Stimulated activated CD4-positive, alpha-beta T cell treated with anti-CD3 and anti-CD28 coated beads, TNF-alpha, amount 100 ng/mL, for 24 hours (primary cell): ENCODE data around the gene ELP5.

Source experiments
- DNase-seq, 3 experiments: peaks; one replicate each; pipeline ENCODE4 v3.0.0-alpha.2; 2020; ENCODE audit warnings: low read depth in 3 of 3

ELP5 gene

DNA sequence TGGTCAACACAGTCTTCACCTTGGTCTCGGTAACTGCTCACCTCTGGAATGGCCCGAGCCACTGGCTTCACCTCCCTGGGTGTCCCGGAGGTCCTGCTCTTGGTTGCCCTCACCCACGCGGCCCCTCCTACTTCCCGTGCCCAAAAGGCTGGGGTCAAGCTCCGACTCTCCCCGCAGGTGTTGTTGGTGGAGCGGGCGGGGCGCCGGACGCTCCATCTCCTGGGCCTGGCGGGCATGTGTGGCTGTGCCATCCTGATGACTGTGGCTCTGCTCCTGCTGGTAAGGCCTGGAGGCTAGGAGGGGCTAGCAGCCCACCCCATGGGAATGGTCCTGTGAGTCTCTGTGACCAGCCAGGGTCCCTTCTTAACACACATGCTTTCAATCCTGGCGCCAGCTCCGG lies 32.9 kb downstream of the ELP5 start:
- DNase-seq: no peak

DNA sequence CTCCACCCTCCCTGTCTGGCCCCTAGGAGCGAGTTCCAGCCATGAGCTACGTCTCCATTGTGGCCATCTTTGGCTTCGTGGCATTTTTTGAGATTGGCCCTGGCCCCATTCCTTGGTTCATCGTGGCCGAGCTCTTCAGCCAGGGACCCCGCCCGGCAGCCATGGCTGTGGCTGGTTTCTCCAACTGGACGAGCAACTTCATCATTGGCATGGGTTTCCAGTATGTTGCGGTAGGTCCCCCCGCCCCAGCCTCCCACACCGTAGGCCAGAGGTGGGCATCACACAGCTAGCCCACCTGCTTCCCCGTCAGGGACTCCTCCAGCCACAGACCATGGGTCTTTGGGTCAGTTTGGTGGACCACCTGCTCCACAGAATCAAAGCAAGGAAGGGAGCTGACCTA lies 33.7 kb downstream of the ELP5 start:
- no peak for DNase-seq

DNA sequence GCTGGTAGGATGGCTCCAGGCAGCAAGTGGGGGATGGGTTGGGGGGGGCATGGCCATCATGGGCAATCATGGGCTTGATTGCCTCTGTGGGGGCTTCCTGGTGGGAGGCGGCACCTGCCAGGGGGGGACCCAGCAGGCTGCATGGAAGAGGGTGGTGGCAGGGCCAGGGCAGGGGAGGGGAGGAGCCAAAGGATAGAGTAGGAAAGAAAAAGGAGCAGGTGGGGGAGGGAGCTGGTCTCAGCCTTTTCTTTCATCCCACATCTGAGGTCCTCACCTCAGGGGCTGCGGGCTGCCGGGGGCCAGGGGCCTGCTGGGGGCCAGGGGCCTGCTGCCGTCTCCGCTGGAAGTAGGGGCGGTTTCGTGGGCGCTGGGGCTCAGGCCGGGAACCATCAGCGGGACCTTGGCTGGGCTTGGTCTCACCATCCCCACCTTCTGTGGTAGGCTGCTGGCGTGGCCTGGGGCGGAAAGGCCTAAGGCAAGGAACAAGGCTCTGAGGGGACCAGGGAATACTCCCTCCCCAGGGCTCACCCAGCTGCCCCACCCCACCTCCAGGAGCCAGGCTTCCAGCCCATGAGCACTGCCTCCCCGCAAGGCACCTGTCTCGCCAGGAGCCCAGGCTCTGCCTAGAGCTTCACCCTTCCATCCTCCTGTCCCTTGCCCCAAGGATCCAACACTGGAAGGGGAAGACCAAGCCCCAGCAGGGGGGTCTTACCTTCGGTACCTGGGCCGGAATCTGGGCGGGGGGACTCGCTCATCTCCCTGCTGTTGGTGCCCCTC lies 37.4 kb downstream of the ELP5 start:
- no peak for DNase-seq

DNA sequence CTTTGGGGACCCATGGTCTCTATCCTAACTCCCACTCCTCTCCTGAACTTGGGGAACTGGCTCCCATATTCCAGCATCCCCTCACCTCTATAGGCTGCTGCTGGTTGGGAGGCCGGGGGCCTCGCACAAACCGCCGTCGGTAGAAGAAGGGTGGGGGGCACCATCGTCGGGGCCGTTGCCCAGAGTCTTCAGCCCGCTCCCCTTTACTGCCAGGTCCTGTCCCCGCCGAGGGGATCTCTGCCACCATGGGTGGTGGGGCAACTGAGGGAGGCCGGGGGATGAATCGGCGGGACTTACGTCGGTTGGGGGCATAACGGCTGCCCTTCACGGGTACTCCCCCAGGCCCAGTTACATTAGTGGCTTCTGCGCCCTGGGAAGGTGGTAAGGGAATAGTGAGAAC lies 38.2 kb downstream of the ELP5 start:
- no peak for DNase-seq

DNA sequence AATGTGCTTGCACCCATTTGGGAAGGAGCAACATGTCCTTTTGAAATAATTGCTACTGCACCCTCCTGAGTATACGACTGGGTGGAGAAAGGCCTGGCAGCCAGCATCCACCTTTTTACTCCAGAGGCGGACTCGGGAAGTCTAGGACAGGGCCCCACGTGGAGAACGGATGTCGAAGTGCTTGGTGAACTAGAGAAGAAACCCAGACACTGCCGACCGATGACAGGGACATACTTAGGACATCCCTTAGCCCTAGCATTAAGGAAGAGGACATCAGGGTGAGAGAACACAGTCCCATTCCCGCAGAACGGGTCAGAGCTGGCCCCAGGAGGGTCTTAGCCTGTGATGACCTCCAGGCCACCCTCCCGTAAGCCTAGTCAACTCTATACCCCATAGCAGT lies 38.7 kb downstream of the ELP5 start:
- DNase-seq: no peak

DNA sequence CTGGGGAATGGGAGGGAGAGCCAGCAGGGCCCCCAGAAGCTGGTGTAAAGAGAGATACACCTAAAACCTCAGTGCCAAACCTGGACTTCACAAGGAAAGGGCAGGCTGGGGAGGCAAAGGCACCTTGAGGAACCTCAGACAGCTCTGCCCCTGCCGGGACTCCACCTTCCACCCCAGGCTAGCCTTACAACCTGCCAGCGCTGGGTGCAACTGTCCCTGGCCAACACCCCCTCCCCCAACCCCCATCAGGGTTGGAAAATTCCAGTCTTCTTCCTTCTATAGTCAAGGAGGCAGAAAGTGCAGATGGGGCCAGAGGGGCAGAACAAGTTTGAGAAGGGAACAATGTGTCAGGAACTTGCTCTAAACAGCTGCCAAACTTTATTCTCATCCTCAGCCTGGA lies 40.2 kb downstream of the ELP5 start:
- no peak for DNase-seq

DNA sequence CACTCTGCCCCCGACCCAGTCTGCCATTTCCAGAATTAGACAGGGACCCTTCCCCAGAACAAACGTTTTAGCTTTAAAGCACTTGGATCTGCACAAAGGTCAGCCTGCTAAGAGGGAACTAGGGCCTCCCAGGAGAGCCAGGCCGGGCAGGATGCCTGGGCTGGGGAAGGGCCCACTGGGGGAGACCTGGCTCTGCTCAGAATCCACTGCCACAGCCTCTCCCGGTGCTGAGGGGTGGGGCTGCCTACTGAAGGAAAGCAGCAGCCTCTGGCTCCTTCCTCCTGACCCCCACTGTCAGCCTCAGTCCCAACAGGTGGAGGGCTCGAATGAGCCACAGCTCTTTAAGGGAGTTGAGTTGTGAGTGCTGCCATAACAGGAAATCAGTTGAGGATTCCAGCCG lies 40.7 kb downstream of the ELP5 start:
- DNase-seq: no peak

DNA sequence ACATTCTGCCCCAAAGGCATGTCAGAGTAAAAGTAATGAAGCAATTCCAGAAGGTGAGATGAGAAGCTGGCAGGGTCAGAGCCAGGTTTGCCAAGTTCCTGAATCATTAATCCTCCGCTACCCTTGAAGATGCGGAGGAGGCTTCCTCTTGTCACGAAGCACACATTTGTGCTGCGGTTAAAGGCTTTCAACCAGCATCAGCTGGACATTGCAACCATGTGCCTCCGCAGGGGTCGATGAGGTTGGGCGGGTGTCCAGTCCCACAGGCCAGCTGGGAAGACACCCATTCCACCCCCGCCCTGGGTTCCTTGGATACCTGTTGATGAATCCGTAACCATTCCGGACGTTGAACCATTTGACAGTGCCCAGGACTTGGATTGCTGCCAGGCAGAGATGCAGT lies 41.1 kb downstream of the ELP5 start:
- DNase-seq: no peak

DNA sequence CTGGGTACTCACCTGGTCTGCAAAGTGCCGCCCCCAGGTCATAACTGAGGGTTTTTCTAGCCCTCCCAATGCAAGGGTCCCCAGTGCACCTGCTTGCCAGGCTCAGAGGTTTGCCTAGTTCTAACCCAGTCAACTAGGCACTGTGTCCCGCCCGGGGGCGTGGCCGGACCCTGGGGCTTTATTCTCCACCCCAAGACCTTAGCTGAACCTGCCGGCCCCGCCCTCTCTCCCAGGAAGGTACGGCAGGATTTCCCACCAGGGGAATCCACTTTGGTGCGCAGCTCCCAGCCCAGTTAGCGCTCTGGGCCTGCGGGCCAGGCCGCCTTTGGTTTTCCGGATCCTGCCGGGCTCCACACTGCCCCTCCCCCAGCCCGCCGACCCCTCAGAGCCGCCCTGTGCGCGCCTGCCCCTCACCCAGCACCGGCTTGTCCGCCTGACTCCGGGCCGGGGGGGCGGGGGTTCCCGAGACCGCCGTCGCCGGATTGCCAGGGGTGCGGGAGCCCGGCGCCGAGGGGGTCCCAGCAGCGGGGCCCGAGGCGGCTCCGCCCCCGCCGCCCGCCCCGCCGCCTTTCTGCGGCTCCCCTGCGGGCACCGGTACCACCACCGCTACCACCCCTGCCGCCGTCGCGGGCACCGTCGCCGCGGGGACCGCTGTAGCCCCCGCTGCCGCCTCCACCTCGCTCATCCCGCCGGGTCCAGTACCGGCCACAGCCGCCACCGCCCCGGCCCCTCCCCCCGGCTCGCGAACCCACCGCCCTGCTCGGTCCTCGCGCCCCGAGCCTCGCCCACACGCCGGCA lies 42.0 kb downstream of the ELP5 start:
- DNase-seq: no peak

DNA sequence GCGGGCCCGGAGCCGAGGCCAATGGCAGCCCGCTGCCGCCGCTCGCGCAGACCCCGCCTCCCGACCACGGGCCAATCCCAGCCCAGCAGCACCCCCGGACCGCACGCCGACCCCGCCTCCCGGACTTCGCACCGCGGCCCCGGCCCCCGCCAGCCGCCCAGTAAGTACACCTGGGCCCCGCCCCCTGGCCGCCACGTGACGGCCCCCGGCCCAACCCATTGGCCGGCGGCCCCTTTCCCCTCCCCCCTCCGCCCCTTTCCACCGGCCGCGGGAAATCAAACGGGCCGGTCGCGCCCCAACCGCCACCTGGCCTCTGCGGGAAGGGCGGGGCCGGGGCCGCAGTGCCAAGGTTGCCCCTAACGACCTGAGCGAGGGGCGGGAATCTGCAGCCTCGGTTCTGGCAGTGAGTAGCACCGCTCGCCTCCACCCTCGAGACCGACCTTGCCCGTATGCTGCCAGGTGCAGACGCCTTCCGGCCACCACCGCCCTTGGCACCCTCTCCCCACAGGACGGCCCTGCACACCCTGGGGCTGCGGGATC lies 42.7 kb downstream of the ELP5 start, which contains the start of gene YBX2:
TSS of gene YBX2 (minus strand) at position 26 of the 540 bp plus-strand sequence. CDS start 139 bp downstream, outside the sequence.
- peak in 2 of 3 experiments; percentile 45 to 76 for DNase-seq

DNA sequence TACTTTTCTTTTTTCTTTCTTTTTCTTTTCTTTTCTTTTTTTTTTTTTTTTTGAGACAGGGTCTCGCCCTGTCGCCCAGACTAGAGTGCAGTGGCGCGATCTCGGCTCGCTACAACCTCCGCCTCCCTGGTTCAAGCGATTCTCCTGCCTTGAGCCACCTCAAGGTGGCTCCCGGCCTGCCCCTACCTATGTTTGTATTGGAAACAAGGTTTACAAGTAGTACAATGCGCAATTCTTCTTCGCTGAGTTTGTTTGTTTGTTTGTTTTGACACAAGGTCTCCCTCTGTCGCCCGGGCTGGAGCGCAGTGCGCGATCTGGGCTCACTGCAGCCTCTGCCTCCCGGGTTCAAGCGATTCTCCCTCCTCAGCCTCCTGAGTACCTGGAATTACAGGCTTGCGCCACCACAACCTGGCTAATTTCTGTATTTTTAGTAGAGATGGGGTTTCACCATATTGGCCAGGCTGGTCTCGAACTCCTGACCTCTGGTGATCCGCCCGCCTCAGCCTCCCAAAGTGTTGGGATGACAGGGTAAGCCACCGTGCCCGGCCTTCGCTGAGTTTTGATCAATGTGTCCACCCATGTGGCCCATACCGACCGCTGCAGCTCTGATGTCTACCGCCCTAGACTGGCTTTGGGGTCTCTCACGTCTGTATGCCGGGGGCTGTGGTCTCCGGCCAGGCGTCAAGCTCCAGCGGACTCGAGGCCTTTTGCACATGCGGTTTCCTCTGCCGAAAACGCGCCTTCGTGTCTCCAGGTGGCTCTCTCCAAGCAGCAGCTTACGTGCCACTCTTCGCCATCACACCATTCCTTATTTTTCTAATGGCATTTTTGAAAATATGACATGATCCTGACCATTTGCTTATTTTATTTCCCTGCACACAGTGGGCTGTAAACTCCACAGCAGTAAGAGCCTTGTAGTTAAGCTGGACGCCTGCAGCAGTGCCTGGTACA lies 43.5 kb downstream of the ELP5 start:
- no peak for DNase-seq

DNA sequence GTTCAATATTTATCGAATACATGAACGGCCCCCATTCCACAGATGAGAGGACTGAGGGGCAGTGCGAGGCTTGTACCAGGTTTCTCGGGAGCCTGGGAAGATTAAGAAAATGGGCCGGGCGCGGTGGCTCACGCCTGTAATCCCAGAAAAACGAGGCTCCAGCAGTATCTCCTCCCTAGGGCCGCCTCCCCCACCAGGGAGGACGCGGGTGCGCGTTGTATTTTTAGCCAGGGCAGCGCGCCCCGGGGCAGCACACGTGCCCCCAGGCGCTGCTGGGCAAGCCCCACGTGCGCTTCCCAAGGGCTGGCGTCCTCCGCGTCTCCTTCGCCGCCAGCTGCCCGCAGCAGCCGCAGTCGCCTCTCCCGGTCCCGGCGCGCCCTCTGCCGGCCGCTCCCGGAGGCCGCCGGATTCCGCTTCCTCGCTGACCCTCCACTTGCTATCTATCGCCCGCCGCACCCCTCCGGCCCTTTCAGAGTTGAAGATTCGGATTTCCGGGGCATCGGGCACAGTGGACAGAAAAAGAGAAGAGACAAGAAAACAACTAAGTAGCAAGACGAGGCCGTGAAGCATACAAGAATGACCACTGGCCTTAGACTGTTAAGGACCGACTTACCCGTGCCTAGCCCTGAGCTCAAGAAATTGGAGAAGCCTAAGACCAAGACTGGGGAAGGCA lies 44.3 kb downstream of the ELP5 start:
- peak in 2 of 3 experiments; percentile 45 to 69 for DNase-seq

DNA sequence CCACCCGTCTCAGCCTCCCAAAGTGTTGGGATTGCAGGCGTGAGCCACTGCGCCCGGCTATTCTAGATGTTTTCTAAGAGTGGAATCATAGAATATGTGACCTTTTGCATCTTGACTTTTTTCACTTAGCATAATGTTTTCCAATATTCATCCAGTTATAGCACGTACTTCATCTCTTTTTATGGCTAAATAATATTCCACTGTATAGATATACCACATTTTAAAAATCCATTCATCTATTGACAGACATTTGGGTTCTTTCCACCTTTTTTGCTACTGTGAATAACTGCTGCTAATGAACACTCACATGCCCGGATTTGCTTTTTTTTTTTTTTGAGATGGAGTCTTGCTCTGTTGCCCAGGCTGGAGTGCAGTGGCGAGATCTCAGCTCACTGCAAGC lies 52.2 kb downstream of the ELP5 start:
- no peak for DNase-seq

DNA sequence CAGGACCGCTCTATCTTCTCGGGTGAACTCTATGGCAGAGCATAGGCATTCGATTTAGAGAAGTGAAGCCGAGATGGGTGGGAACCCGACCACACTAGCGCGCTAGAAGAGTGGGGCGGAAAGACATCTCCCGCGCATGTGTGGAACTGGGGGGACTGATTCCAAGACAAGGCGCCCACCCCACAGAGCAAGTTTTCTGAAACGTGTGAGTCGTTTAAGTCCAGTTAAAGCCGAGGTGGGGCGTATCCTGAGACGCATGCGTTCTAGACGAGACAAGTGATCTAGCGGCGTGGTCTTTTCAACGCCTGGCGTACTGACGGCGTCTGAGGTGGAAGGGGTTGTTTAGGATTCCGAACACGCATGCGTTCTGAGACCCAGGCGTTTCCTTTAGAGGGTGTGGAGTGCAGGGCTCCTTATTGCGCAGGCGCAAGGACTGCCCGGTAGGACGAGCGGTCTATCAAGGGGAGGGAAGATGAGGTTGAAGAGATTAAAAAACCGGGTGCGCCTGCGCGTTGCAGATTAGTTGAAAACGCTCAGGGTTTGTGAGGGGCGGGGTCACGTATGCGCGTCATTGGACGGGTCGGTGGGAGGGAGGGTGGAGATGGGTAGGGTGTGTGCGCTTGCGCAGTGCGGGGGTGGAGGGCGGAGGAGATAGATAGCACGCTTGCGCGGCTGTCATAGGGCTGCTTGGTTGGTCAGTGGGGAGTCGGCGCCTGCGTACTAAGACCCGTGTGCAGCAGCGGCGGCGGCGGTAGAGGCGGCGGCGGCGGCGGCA lies 55.1 kb downstream of the ELP5 start, which contains the start of gene EIF5A:
TSS of gene EIF5A (plus strand) at position 718 of the 775 bp plus-strand sequence. CDS start 2,008 bp downstream, outside the sequence.
- DNase-seq: peak; percentile 100

DNA sequence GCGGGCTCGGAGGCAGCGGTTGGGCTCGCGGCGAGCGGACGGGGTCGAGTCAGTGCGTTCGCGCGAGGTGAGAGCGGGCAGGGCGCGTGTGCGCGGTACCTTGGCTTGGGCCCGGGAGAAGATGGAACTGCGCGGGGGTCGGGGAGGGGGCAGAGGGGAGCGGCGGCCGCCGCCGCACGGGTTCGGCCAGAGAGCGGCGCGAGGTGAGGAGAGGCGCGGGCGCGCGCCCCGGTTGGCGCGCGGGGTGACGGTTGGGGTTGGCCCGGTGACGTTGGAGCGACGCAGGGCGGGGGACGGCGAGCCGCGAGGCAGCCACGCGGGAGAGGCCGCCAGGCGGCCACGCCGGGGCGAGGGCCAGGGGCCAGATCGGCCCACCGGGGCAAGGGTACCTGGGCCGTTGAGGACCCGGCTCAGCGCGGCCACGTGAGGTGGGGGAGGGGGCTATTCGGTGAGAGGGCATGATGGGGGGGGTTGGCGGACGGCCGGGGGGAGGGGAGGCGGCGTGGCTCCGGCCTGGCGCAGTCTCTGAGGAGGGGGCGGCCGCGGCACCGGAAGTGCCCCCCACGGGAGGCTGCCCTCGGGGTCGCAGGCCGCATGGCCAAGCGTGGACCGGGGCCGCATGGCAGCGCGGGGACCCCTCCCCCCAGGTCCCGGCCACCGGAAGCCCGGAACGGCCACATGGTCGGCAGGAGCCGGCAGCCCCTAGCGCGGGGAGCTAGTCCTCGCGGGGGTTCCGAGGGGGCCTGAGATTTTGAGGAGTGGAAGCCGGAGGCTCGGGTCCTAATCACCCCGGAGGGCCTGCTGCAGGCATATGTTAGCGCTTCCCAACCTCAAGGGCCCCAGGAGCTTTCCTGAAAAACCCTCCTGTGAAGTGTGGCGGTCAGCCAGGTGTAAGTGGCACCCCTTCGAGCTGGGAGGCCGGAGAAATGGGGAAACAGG lies 55.9 kb downstream of the ELP5 start:
- peak in 1 of 3 experiments; percentile 43 for DNase-seq

DNA sequence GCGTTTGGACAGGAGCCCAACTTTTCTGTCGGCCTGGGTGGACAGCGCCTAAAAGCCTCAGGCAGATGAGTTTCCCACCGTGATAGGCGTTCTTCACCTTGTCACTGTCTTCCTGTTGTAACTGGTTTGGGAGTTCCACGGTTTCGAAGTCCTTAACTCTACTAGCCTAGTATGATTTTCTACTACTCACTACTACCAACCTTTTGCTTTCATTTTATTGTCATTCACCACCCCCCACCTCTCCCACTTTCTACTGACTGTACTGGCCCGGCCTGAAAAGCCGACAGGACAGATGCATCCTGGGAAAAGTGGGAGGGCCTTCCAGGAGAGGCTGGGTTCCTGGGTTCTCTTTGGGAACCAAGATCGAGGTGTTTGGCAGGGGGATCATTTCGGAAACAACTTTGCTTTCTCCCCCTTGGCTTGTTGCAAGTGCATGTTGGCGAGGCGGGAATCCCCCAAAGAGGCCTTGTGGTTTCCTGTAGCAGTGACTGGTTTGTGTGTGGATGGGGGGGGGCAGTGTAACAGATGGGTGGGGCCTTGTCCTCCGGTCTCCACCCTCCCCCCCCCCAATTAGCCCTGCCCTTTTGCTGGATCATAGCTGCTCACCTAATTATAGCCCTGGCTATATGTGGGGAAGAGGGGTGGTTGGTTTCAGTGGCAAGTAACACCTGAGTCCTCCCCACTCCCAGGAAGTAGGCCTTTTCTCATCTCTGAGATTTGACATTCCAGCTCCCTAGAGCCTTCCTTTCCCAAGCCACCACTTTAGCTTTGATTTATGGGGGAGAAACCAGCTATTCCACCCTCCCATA lies 56.8 kb downstream of the ELP5 start:
- DNase-seq: peak; percentile 72 to 81 (median 77)
